ENCODE measurements around the gene TUBGCP6. TPM values are rescaled to one million over a fixed set of nuclear protein-coding genes. Genes with fewer than 3 reads are reported as not detected.

TUBGCP6 gene
- total and polyA plus RNA-seq, 2 donors (not counting 1 experiment from before 2014, with no cell fraction given): 137 to 178 TPM

- no peak overlapping the region for H3K4me2 ChIP-seq (replicated peaks; ENCODE audit: low read depth, low read length, poor library complexity, severe bottlenecking)
- H3K27ac ChIP-seq (ENCODE audit: low read length in 2 of 2): no peak overlapping the region
- Mint-ChIP-seq H3K4me3 (no peak overlapping the region), H3K4me1 (no peaks in the 10 kb centered on the region), H3K9me3 (ENCODE audit: insufficient read depth) (no peaks in the 10 kb centered on the region), H3K27ac (no peak overlapping the region), H3K27me3 (no peaks in the 10 kb centered on the region)
- ChIA-PET POLR2A (interaction anchor here (0.7 kb wide), 1 partner anchor 29 kb away, joined by 3 read pairs; no protein-coding TSS in a partner anchor), CTCF (interaction anchor here (0.7 to 3.5 kb wide), 3 partner anchors 12 to 290 kb away, joined by 3 to 11 read pairs (median 4); no protein-coding TSS in a partner anchor)
- intact Hi-C loops (cut with micrococcal nuclease): no loop called here
- peaks cover 10% of the 10 kb centered on the region for H4K20me1 ChIP-seq (ENCODE audit: control insufficient read depth, insufficient read depth, low read length, poor library complexity, severe bottlenecking)
- ATAC-seq (ENCODE audit: low read depth) (no peak), DNase-seq (no peak)
- no peak overlapping the region for H3K9ac ChIP-seq (ENCODE audit: low read length)
- TF ChIP-seq EZH2 (IDR thresholded peaks at IDR 0.05; ENCODE audit: borderline replicate concordance, insufficient read depth, low read depth, low read length, poor library complexity, severe bottlenecking): no peak
- no peak for TF ChIP-seq CTCF (IDR thresholded peaks at IDR 0.05)
- no peaks in the 10 kb centered on the region for H3K9me3 ChIP-seq (ENCODE audit: control extremely low read depth in 1 of 3, control insufficient read depth in 2 of 3, insufficient read depth in 1 of 3, low read length in 2 of 3)
- H3K36me3 ChIP-seq (replicated peaks in 1 of 2; ENCODE audit: control extremely low read depth in 1 of 2, control insufficient read depth in 1 of 2, extremely low read depth in 1 of 2, insufficient read depth in 2 of 2, low read length in 1 of 2): peaks cover 0 to 75% of the 10 kb centered on the region in 2 experiments
- H3K27me3 ChIP-seq (replicated peaks in 1 of 4; ENCODE audit: control extremely low read depth in 1 of 4, control insufficient read depth in 3 of 4, insufficient read depth in 4 of 4, low read length in 3 of 4): no peaks in the 10 kb centered on the region
- 94% methylated on average over 24 of the region's 25 CpGs for WGBS (ENCODE audit: insufficient coverage)
- no peak overlapping the region for H2AFZ ChIP-seq (ENCODE audit: insufficient read depth, low read depth, low read length, poor library complexity, severe bottlenecking)
- no peaks in the 10 kb centered on the region for H3K4me1 ChIP-seq (ENCODE audit: control insufficient read depth in 2 of 2, insufficient read depth in 2 of 2, low read length in 2 of 2)
- H3K79me2 ChIP-seq (ENCODE audit: control insufficient read depth, insufficient read depth, low read length): no peaks in the 10 kb centered on the region
- H3K4me3 ChIP-seq (ENCODE audit: control extremely low read depth in 1 of 5, extremely low read depth in 1 of 5, insufficient read depth in 1 of 5, low read depth in 2 of 5, low read length in 4 of 5): no peak overlapping the region
These were observed 24.8 kb downstream of the TUBGCP6 start for GRCh38 chr22:50219800-50220602.

Data from B cell (primary cell).